ENCODE measurements around the gene POU2AF3.
A peak's percentile ranks its signal among the peaks of the same experiment; 100 is the strongest.

The POU2AF3 gene

GRCh38 chr11:111357150-111358037 lies 59.0 kb downstream of the POU2AF3 start:
- H3K27me3 Mint-ChIP-seq: no peaks in the 10 kb centered on the region
- H3K27ac Mint-ChIP-seq: peak overlapping the region; percentile 32
- ATAC-seq (replicated peaks) (no peak), DNase-seq (no peak)
- no peak overlapping the region for H3K4me3 Mint-ChIP-seq
- H3K4me1 Mint-ChIP-seq: peaks cover 33 to 60% of the 10 kb centered on the region in 2 donors
- H3K36me3 Mint-ChIP-seq: peaks cover 51 to 58% of the 10 kb centered on the region in 2 donors
- H3K9me3 Mint-ChIP-seq: no peaks in the 10 kb centered on the region

All from stimulated activated naive B cell treated with anti-CD40 and anti-IgM and Interleukin-4, amounts not matched to agents 10 μg/mL and 1 μg/mL and 100 μg/mL, for 72 hours (primary cell).